ENCODE data around the gene NUDT13.
"Not testable (repeated sequence)": the region's sequence is repeated elsewhere in the genome, so short reads cannot be mapped to it uniquely, and the experiment has no call there.

NUDT13 gene

DNA sequence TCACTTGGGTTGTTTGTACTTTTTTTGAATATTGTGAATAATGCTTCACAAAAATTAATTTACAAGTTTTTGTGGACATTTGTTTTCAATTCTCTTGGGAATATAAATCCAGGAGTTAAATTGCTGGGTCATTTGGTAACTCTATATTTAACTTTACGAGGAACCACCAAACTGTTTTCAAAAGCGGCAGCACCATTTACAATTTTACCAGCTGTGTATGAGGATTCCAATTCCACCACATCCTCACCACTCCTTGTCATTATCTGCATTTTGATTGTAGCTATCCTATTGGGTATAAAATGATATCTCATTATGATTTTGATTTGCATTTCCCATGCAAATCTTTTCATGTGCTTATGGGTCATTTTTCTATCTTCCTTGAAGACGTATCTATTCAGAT is 4.0 kb upstream of the NUDT13 start:
- no peak for DNase-seq

DNA sequence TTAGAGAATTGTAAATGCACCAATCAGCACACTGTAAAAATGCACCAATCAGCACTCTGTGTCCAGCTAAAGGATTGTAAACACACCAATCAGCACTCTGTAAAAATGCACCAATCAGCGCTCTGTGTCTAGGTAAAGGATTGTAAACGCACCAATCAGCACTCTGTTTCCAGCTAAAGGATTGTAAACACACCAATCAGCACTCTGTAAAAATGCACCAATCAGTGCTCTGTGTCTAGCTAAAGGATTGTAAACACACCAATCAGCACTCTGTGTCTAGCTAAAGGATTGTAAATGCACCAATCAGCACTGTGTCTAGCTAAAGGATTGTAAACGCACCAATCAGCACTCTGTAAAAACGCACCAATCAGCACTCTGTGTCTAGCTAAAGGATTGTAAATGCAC is 1.0 kb upstream of the NUDT13 start:
- DNase-seq: not testable (repeated sequence)

DNA sequence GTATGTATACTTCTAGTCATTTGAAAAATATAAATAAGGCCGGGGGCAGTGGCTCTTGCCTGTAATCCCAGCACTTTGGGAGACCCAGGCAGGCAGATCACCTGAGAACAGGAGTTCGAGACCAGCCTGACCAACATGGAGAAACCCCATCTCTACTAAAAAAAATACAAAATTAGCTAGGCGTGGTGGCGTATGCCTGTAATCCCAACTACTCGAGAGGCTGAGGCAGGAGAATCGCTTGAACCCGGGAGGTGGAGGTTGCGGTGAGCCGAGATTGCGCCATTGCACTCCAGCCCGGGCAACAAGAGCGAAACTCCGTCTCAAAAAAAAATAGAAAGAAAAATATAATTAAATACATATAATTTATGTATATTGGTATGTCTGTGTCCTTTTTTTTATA is 1.8 kb downstream of the NUDT13 start:
- DNase-seq: not testable (repeated sequence)

DNA sequence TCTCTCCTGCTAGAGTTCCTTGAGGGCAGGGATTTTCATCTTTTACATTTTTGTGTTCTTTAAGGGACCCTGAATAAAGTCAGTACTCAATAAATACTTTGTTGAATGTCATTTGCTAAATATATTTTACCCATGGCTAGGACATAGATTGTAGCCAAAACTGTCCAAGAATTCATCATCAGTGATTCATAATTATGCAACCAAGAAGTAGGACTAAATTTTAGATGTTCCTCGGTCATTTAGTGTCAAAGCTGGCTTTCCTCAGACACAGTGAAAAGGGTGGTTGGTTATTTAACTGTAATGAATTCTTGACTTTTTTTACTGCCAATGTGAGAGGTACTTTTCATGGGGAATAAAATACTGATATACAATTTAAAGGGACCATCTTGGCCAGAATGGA is 3.3 kb downstream of the NUDT13 start:
- no peak for DNase-seq

DNA sequence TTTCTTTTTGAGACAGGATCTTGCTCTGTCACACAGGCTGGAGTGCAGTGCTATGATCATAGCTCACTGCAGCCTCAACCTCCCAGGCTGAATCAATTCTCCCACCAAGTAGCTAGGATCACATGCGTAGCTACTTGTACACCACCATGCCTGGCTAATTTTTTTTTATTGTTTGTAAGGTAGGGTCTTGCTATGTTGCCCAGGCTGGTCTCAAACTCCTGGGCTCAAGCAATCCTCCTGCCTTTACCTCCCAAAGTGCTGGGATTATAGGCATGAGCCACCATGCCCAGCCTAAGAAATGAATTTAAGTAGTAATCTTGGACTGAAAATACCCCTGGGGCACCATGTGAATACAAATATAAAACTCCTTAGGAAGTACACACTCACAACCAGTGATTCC is 5.8 kb downstream of the NUDT13 start:
- no peak for DNase-seq

DNA sequence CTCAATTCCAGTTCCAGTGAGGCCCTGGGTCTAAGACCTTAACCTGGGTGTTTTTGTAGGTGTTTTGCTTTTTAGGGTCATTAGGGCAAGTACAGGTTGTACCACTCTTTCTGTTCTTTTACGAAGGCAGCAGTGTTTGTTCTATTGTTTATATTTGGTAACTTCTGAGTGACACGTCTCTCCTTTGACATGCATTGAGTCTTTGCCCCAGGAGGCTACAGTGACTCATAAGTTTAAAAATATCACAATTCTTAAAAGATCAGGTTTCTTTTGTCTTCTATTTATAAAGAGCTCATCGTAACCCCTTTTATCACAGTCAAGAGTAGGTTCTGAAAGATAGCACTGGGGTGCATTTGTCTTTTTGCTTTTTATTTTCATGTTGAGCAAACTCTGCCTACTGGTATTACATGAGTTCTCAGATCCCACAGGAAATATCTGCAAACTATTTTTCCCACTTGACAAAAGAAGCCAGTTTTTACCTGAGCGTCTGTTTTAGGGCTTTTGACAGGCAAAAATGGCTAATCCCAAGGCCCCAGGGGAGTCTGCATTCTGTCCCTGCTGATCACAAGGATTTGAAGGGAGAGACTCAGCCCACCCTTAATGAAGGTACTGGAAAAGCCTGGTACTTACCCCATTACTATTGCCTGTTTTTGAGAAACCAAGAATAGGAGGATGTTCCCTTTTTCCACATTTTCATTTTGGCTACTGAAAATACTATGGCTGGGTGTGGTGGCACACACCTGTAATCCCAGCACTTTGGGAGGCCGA is 7.9 kb downstream of the NUDT13 start:
- DNase-seq: no peak

DNA sequence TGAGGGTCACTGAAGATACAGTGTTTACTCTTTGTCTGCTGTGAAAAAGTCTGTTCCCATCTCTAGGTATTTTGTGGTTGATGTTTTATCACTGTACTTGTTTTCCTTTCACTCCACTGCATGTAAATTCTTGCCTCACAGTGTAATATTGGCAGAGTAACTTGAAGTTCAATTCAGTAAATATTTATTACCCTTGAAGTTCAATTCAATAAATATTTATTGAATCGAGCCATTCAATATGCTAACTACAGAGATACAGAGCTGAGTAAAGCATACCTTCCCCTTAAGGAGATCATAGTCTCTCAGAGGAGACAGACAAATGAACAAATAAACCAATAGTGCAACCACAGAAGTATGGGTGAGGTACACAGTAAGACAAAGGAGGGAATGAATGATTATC is 9.2 kb downstream of the NUDT13 start:
- no peak for DNase-seq

DNA sequence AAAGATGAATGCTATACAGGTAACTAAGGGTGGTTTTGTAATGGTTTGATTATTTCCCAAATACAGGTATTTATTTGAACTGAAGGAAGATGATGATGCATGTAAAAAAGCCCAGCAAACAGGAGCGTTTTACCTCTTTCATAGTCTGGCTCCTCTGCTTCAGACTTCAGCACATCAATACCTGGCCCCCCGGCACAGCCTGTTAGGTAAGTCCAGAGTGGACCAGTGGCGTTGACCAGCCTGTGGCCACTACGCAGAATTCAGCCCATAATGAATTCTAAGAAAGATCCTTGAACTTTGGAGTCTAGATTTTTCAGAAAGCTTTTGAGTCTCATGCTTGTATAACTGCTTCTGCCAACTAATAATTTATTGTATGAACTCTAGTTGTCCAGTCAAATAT is 9.7 kb downstream of the NUDT13 start:
- no peak for DNase-seq

DNA sequence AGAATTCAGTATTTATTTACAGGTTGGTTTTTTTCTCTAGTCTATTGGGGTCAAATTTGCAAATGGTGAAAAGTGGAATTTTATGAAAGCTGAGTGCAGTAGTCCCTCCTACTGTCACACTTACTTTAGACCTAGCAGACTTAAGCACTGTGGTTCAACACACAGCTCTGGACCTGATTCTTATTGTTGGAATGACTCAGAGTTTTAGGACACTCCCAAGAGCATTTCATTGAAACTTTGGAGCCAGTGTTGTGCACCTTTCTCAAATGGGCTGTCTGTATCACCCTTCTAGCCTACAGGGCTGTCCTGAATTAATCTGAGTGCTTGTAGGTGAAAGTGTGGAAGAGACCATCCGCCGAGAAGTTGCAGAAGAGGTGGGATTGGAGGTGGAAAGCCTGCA is 16.1 kb downstream of the NUDT13 start:
- DNase-seq: no peak

DNA sequence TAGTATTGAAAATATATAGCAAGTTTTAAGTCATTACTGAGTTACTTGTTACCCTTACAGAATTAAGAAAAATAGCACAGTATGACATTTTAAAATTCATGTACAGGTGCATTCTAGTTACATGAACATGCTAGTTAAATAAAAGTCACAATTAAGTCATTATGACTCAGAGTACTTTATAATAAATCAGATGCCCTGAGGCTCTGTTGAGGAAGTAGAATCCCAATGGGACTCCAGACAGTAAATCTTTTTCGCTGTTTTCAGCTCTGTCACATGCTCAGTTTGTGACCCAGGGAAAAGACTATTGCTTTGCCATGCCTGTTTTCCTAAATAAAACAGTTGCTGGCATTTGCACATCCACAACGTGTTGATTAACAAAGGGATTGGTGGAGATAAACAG is 21.0 kb downstream of the NUDT13 start:
- no peak for DNase-seq

DNA sequence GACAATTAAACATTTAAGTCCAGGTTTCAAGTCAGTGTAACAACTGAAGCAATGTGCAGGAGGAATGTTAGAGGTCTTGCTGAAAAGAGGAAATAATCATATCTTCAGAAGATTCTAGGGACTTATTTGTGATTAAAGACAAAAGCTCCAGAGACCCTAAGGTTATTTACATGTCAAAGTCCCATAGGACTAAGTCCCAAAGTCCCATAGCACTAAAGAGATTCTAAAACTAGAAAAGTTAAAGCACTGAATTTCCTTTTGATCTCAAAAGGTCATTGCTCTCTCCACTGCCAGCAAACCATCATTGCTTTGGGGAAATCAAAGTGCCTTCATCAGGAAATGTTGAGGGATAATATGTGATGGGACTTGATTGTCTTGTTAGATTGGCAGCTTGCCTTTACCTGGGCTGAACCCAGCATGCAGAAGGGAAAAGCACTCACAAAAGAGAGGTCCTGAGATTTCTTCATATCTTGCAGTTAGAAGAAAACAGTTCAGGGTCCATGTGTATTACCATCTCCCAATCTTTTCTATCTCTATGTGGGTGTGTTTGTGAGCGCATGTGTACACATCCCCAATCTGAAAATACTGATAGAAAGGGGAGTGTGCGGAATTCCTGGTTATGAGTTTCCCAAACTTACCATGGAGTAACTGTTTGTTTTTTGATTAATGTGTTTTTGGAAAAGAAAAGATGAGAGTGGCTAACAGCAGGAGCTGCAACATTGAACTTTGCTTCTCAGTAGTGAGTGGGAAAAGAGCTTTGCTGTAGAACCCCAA is 21.8 kb downstream of the NUDT13 start:
- DNase-seq: no peak

DNA sequence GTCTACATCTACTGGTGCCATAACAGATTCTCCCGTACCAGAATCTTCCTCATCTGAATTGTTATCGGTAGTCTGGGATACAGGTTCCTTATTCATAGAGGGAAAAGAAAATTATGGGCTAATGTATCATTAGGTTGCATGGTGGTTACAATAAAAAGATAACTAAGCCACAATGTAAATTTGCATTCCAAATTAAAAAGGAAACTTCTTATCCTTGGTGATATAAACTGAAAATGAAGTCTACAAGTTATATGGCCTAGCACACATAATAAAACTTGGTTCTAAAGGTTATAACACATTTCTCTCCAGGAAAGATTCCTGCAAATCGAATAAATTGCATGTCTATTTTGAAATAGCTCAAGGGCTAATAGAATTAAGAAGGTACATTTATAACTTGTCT is 24.5 kb downstream of the NUDT13 start:
- DNase-seq: no peak

DNA sequence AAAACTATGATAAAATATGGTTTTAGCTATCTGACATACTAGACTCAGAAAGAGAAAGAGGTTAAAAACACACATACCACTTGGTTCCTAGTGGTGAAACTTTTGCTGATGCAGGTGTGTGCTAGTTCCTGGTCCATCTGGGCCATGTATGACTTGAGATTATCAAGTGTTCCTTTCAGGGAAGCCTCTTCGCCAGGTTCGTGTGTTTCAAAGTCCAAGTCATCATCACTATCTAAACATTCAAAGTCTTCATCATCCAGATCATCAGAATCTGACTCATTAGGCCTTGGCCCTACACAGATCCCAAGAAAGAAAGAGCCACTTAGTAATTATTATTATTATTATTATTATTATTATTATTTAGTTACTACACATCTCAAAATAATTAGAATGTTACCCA is 26.4 kb downstream of the NUDT13 start:
- DNase-seq: no peak

DNA sequence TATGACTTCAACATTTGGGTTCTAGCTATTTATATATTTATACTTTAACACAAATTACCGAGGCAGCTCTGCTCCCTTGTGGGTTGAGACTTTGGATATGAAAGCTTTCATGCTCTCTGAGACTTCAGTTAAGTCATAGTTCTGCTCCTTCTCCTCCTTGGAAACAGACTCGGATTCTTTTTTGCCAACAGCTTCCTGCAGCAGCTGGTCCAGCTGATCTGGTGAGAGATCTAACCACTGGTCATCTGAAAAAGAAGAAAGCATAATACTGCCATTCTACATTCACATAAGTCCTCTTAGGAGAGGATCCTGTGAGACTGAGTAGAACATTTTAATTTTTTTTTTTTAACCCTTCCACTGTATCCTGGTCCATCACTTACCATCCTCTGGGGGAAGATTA is 29.0 kb downstream of the NUDT13 start:
- no peak for DNase-seq

DNA sequence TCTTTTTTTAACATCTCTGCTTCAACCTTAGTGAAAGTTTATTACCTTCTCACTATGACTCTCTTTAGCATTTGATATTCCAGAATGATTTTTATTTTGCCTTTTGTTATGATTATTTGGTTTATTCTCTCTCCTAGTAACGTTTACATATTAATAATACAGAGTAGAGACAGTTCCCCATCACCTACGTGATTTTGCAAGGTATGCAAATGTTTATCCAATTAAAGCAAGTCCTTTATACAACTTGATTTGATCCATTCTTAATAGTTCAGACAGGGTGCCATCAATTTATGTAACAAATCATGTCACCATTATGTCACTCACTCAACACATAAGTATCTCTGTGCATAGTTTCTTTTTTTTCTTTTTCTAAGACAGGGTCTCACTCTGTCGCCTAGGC is 31.3 kb downstream of the NUDT13 start:
- DNase-seq: no peak

DNA sequence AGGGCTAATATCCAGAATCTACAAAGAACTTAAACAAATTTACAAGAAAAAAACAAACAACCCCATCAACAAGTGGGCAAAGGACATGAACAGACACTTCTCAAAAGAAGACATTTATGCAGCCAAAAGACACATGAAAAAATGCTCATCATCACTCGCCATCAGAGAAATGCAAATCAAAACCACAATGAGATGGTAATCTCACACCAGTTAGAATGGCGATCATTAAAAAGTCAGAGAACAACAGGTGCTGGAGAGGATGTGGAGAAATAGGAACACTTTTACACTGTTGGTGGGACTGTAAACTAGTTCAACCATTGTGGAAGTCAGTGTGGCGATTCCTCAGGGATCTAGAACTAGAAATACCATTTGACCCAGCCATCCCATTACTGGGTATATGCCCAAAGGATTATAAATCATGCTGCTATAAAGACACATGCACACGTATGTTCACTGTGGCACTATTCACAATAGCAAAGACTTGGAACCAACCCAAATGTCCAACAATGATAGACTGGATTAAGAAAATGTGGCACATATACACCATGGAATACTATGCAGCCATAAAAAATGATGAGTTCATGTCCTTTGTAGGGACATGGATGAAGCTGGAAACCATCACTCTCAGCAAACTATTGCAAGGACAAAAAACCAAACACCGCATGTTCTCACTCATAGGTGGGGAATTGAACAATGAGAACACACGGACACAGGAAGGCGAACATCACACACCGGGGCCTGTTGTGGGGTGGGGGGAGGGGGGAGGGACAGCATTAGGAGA is 40.6 kb downstream of the NUDT13 start:
- not testable (repeated sequence) for DNase-seq

DNA sequence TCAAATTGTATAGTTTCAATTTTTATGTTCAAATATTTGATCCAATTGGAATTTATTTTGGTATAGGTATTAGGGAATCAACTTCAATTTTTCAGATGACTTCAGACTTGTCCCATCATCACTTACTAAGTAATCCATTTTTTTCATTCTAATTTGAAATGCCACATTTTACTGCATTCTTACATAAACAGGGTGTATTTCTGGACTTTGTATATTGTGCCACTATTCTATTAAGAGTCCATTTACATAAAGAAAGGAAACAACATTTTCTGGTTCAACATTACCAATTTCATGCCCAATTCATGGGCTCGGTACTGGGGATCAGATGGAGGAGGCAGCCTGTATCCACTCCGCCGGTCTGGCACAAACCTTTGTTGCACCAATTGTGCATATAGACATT is 41.8 kb downstream of the NUDT13 start:
- DNase-seq: no peak

DNA sequence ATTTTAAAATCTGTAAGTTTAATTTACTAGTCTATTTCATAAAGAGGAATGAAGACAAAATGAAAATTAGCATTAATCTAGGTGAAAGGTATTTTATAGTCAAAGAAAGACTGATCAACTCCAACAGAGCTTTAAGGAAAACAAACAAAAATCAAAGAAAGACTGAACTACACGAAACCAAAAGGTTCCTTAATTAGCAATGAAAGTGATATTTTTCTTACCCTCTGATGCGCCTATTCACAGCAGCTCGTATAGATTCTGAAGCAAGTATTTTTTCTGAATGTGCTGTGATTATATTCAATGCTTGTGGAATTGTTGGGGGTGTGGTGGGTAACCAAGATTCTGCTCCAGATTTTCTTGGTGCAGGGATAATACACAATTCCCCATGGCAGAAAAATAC is 45.8 kb downstream of the NUDT13 start:
- DNase-seq: no peak

DNA sequence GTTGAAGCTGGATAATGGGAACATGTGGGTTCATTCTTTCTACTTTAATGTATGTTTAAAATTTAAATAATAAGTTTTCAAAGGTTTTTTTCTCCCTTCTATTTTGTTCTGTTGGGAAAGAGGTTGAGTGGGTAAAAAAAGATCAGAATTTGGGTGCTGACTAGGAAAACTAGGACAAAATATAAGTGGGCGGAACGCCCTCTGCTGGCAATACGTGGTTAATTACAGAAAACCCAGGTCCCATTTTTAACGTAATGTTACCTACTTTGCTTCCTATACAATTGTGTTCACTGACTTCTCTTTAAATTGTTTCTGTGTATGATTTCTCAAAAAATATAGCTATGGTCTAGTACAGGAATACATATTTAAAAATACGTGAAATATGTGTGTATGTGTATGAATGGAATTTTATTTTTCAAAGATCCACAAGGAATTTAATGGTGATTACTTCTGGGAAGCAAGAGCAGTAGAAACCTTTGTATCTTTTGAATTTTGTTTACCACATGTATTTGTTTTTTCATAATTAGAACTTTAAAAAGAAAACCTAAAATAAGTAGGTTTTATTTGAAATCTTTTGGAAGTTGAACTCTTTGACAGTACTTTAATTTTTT is 48.9 kb downstream of the NUDT13 start:
- peak in 4 of 5 experiments; percentile 23 to 47 (median 31) for DNase-seq

DNA sequence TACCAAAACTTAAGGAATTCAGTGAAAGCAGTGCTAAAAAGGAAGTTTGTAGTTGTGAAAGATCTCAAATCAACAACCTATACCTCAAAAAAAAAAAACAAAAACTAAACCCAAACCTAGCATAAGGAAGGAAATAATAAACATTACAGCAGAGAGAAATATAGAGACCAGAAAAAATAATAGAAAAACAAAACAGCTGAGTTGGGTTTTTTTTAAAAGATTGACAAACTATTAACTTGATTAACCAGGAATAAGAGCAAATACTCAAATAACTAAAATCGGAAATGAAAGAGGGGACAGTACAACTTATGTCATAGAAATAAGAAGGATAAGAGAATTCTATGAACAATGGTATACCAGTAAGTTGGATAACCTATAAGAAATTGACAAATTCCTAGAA is 50.8 kb downstream of the NUDT13 start:
- no peak for DNase-seq

DNA sequence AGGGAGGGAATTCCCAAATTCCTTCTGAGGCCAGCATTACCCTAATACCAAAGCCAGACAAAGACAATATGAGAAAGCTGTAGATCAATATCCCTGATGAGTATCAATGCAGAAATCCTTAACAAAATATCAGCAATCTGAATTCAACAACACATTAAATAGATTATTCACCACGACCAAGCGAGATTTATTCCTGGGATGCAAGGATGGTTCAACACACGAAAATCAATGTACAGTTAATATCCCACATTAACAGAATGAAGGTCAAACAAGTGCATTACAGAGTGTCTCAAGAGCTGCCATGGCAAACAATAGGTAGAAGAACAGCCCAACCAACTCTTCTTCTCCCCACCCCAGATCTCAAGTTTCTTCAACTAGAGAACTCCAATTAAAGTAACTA is 51.4 kb downstream of the NUDT13 start:
- no peak for DNase-seq

DNA sequence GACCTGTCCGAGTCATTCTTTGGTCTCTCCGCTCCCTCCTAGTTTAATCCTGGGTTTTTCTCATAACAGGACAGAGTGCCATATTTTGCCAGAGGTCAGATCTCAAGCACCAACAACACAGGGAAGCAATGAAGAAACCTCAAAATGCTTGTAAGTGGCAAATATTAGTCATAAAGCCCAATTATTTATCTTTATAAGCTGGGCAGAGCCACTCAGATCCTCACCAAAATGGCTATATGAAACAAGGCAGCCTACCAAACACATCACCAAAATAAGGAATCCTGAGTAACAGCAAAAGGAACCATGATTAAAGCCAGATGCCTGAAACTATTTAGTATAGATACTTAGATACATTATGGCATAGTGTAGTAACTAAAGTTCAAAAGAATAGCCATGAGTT is 52.8 kb downstream of the NUDT13 start:
- no peak for DNase-seq

DNA sequence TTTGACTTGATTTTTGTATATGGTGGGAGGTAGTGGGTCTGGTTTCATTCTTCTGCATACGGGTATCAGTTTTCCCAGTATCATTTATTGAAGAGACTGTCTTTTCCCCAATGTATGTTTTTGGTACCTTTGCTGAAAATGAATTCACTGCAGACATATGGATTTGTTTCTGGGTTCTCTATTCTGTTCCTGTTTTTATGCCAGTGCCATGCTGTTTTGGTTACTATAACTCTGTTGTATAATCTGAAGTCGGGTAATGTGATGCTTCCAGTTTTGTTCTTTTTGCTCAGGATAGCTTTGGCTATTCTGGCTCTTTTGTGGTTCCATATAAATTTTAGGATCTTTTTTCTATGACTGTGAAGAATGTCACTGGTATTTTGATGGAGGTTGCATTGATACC is 56.7 kb downstream of the NUDT13 start:
- no peak for DNase-seq

Data from T-helper 2 cell (primary cell).